ENCODE data around the gene PINLYP. TPM values are rescaled to one million over a fixed set of nuclear protein-coding genes. Genes with fewer than 3 reads are reported as not detected.

The PINLYP gene
- total and polyA plus RNA-seq, 9 of the 15 experiments (the other 6 are each of a cell fraction or from before 2014, with no cell fraction given) = 1.00 to 6.7 (median 2.2) TPM

DNA sequence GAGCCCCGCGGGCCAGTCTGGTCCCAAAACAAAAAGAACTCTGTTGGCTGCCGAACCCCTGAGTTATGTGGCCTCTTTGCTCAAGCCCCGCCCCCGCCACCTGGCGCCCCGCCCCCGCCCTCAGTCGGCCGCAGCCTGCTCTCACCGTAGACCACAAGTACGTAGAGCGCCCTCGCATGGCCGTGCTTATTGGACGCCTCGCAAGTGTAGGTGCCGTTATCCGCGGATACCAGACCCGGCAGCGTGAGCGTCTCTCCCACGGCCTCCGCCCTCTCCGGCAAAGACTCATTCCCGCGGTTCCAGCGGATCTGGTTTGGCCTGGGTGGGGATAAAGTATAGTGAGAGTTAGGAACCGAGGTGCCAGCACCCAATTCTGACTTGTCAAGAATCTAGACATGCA, 49.3 kb downstream of the PINLYP start (continued):
- TF ChIP-seq, protein P1, sequence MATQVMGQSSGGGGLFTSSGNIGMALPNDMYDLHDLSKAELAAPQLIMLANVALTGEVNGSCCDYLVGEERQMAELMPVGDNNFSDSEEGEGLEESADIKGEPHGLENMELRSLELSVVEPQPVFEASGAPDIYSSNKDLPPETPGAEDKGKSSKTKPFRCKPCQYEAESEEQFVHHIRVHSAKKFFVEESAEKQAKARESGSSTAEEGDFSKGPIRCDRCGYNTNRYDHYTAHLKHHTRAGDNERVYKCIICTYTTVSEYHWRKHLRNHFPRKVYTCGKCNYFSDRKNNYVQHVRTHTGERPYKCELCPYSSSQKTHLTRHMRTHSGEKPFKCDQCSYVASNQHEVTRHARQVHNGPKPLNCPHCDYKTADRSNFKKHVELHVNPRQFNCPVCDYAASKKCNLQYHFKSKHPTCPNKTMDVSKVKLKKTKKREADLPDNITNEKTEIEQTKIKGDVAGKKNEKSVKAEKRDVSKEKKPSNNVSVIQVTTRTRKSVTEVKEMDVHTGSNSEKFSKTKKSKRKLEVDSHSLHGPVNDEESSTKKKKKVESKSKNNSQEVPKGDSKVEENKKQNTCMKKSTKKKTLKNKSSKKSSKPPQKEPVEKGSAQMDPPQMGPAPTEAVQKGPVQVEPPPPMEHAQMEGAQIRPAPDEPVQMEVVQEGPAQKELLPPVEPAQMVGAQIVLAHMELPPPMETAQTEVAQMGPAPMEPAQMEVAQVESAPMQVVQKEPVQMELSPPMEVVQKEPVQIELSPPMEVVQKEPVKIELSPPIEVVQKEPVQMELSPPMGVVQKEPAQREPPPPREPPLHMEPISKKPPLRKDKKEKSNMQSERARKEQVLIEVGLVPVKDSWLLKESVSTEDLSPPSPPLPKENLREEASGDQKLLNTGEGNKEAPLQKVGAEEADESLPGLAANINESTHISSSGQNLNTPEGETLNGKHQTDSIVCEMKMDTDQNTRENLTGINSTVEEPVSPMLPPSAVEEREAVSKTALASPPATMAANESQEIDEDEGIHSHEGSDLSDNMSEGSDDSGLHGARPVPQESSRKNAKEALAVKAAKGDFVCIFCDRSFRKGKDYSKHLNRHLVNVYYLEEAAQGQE (IDR thresholded peaks at IDR 0.05; ENCODE audit: borderline replicate concordance) = 0 out of 2 replicates have a peak, but pooled peaks have one; percentile 29
- TF ChIP-seq, protein P1 (CRISPR knock-in tag; IDR thresholded peaks at IDR 0.05; ENCODE audit: low read depth) = no peak
- TF ChIP-seq MEF2D (tag; conservative IDR thresholded peaks at IDR 0.05; ENCODE audit: low read depth) (no peak), NEUROD1 (IDR thresholded peaks at IDR 0.05; ENCODE audit: borderline replicate concordance, low read depth, low read length, partially characterized antibody) (peak; percentile 16), HDAC1 (IDR thresholded peaks at IDR 0.05) (no peak), CXXC5 (CRISPR knock-in tag; IDR thresholded peaks at IDR 0.05) (peak; percentile 61), CBFB (CRISPR knock-in tag; IDR thresholded peaks at IDR 0.05) (peak; percentile 29; the same call in 1 of the 2 replicates), TBP (optimal IDR thresholded peaks at IDR 0.05; ENCODE audit: low read depth, low read length) (peak; percentile 58), HNRNPLL (IDR thresholded peaks at IDR 0.05; ENCODE audit: low read depth, low read length, poor library complexity, severe bottlenecking) (peak; percentile 49)
- TF ChIP-seq, protein P2, sequence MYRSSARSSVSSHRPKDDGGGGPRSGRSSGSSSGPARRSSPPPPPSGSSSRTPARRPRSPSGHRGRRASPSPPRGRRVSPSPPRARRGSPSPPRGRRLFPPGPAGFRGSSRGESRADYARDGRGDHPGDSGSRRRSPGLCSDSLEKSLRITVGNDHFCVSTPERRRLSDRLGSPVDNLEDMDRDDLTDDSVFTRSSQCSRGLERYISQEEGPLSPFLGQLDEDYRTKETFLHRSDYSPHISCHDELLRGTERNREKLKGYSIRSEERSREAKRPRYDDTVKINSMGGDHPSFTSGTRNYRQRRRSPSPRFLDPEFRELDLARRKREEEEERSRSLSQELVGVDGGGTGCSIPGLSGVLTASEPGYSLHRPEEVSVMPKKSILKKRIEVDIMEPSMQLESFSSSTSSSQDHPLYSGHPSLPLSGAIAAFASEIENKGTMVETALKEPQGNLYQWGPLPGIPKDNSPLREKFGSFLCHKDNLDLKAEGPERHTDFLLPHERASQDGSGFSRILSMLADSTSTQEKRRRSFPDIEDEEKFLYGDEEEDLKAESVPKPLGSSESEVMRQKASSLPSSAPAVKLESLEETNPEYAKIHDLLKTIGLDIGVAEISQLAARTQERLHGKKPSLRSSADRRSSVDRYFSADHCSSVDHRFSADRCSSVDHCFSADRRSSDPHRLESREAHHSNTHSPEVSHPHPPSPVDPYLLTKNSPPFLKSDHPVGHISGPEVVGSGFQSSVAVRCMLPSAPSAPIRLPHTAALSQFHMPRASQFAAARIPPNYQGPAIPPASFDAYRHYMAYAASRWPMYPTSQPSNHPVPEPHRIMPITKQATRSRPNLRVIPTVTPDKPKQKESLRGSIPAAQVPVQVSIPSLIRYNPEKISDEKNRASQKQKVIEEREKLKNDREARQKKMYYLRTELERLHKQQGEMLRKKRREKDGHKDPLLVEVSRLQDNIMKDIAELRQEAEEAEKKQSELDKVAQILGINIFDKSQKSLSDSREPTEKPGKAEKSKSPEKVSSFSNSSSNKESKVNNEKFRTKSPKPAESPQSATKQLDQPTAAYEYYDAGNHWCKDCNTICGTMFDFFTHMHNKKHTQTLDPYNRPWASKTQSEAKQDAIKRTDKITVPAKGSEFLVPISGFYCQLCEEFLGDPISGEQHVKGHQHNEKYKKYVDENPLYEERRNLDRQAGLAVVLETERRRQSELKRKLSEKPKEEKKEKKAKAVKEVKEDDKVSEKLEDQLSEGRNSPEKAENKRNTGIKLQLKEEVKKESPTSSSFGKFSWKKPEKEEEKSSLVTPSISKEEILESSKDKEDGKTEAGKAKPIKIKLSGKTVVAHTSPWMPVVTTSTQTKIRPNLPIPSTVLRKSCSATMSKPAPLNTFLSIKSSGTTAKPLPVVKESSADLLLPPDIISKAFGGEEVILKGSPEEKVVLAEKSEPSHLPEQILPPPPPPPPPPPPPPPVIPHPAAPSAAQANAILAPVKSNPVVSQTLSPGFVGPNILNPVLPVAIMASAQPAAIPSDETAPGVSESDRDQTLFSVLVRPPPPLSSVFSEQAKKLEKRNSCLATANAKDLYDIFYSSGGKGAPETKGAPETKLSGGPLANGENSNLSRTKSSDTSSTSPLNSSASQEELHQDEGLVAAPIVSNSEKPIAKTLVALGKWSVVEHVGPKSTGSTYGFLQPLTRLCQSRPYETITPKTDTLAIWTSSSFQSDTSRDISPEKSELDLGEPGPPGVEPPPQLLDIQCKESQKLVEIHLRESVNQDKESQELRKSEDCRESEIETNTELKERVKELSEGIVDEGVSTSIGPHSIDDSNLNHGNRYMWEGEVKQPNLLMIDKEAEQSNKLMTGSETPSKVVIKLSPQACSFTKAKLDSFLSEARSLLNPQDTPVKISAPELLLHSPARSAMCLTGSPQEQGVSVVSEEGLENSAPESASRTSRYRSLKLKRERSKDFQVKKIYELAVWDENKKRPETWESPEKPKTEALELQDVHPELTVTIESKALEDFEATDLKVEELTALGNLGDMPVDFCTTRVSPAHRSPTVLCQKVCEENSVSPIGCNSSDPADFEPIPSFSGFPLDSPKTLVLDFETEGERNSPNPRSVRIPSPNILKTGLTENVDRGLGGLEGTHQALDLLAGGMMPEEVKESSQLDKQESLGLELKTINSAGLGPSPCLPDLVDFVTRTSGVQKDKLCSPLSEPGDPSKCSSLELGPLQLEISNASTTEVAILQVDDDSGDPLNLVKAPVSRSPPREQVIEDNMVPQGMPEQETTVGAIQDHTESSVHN (IDR thresholded peaks at IDR 0.05; ENCODE audit: borderline replicate concordance in 1 of 2, low read depth in 1 of 2) = no peak
- TF ChIP-seq, protein P3, sequence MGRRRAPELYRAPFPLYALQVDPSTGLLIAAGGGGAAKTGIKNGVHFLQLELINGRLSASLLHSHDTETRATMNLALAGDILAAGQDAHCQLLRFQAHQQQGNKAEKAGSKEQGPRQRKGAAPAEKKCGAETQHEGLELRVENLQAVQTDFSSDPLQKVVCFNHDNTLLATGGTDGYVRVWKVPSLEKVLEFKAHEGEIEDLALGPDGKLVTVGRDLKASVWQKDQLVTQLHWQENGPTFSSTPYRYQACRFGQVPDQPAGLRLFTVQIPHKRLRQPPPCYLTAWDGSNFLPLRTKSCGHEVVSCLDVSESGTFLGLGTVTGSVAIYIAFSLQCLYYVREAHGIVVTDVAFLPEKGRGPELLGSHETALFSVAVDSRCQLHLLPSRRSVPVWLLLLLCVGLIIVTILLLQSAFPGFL (CRISPR knock-in tag; IDR thresholded peaks at IDR 0.05) = no peak

Measured in K562 (cell line).